Globus pallidus (tissue), 1 donor: Measurements from ENCODE around the gene DDN.

Experiments used
- DNase-seq: peaks from one replicate; pipeline ENCODE4 v3.0.0-alpha.2; 2015; ENCODE audit warnings: low spot score

The DDN gene

DNA sequence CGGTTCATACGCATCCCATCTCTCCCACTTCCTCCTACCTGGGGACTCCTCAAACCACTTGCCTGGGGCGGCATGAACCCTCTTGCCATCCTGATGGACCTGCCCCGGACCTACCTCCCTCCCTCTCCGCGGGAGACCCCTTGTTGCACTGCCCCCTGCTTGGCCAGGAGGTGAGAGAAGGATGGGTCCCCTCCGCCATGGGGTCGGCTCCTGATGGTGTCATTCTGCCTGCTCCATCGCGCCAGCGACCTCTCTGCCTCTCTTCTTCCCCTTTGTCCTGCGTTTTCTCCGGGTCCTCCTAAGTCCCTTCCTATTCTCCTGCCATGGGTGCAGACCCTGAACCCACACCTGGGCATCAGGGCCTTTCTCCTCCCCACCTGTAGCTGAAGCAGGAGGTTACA, 17.4 kb downstream of the DDN start:
- no peak for DNase-seq

GRCh38 chr12:48980953-48981756, 18.0 kb downstream of the DDN start:
- DNase-seq = no peak

DNA sequence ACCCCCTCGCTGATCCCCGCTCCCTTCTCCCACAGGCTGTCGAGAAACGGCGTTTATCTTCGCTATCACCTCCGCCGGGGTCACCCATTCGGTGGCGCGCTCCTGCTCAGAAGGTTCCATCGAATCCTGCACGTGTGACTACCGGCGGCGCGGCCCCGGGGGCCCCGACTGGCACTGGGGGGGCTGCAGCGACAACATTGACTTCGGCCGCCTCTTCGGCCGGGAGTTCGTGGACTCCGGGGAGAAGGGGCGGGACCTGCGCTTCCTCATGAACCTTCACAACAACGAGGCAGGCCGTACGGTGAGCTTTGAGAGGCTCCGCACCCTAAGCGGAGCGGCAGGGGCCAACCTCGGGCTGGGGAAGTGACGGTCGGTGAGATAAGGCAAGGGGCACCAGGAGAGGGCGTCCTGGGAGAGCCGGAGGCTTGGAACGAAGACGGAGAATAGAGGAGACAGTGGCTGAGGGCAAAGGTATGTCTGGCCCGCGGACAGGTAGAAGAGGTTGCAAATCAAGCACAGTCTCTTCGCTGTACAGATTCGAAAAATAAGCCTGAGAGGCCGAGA, 18.7 kb downstream of the DDN start:
- no peak for DNase-seq

GRCh38 chr12:48979602-48980388, 19.4 kb downstream of the DDN start:
- no peak for DNase-seq

- DNase-seq = no peak
Observed at GRCh38 chr12:48978741-48979601, 20.2 kb downstream of the DDN start.

- no peak for DNase-seq
Observed at GRCh38 chr12:48978291-48978740, 20.9 kb downstream of the DDN start, which contains the start of gene WNT1. Gene WNT1 (plus strand): TSS chr12:48978322. CDS start chr12:48978651, 329 bp downstream.

DNA sequence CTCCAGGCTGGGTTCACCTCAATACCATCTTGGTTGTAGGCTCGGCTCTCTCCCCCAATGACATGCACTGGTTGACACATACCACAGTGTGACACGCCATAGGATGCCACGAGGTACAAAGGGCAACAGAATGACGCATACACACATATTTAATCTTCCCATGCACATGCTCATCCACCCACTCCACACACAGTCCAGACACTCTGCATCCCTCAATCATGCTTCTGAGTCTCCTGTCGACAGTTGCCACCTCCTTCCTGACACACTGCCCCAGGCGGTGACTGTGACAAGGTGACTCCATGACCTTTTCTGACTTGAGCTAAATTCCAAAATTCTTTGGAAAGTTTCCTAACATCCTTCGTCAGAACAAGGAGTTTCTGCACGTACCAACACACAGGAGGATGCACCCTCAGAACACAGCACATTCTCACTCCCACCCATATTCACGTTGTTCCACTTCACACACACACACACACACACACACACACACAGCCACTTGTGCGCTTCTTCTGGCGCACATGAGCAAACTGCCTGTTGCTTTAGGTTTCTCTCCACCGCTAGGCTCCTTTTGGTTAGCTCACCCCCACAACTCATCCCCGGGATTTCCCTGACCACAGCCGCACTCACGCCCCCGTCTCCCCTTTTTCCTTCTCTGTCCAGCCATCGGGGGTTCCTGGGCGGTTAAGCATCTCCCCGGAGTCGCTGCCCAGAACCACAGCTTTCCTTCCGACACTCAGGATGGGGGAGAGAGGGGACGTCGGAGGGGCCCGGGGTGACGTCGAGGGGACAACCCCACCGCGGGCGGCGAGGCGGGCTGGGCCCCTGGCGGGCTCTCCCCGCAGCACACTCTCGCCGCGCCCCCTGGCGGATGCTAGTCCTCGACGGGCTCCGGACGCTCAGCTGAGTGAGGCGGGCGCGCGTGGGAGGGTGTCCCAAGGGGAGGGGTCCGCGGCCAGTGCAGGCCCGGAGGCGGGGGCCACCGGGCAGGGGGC, 21.6 kb downstream of the DDN start:
- no peak for DNase-seq

DNA sequence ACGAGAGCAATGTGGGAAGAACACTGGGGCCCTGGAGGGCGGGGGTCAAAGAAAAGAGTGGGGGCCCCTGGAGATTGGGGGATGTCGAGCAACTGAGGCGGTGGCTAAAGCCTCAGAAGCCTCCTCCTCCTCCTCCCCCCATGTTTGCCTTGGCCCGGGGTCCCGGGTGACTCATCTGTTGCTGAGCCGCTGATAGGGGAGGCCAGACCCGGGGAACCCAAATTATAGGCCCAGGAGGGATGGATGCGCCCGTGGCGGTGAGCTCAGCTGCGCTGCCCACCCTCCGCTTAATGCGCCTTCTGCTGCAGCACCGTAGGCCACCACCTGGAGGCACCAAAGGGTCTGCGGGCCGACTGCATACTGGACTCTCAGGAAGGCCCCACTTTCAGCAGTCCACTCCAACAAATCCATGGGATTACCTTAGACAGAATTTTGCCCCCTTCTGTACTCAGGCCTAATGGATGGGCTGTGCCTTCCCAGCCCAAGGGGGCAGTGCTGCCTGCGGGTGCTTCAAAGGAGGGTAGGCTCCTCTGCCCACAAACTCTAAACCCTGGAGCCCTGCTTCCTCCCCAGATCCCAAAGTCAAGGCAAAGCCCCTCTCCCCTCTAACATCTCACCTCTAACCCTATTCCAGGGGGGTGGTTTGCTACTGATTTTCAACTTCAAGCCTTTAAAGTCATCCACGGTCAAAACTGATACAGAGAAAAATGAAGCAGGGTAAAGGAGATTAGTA, 25.1 kb downstream of the DDN start:
- no peak for DNase-seq

DNA sequence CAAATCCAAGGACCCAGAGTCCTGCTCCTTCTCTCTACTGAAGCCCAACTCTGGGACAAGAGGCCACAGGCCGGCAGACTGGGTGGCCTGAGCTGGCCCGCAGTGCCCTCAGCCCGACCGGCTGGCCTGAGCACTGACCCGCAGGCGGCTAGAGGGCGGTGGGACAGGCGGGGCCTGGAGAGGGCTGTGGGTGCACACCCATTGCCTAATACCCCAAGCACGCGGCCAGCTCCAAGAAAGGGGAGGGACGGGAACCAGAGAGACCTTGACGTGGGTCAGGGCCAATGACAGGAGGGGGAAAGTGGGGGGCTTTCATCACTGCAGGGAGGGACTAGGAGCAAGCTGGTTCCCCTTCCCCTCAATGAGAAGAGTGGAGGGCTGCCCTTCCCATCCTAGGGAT, 25.6 kb downstream of the DDN start:
- no peak for DNase-seq

GRCh38 chr12:48972952-48973483, 26.2 kb downstream of the DDN start:
- DNase-seq = no peak

GRCh38 chr12:48972213-48972951, 26.8 kb downstream of the DDN start:
- DNase-seq = no peak

DNA sequence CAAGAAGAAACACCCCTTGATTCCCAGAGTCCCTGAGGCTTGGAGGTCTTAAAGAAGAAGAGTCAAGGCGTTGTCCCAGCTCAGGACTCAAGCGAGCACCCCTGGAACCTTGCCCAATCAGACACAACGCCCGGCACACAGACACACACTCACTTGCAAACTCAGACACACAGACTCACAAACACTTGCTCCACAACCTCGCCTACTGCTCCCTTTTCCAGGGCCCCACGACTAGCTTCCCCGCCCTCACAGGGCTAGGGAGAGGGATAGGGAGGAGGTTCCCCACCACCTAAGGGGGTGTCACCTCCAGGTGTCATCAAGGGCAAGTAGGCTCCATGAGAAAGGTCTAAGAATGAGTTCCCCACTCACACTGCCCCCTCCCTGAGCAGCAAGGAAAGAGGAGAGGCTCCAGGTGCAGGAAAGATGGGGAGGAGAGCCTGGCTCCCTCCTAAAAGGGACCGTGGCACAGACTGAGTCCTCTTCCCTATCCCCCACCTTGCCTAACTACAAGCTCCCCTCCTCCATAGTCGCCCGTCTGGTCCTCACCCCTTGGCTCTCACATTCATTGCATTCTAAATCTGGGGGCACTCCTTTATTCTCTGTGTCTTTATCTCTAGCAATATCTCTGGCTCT, 28.4 kb downstream of the DDN start:
- no peak for DNase-seq

- DNase-seq = no peak
Observed at GRCh38 chr12:48969833-48970701, 29.1 kb downstream of the DDN start.

DNA sequence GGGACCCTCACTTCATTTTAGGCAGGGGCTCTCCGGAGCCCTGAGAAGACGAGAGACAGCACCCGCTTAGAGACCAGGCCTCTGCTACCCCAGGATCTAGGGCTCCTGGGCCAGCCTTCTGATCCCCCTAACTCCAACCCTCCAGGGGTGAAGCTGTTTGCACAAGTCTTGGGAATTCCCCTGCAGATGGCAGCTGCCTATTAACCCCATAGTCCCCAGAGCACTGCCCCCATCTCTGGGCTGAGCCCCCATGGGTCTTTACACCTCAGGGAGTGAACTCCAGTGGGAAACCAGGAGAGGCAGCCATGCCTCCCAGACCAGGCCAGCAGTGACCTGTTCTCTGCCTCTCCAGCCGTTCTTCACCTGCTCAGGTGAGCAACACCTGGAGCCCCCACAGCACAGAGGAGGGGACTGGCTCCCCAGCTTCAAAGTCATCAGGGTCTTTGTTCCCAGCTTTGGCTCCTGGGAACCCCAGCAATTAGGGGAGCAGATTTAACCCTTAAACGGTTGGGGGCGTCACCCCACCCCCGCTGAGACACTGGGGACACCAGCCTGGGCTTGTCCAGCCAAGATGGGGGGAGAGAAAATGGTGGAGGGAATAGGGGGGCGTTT, 29.9 kb downstream of the DDN start:
- no peak for DNase-seq

- no peak for DNase-seq
Observed at GRCh38 chr12:48968467-48968866, 30.7 kb downstream of the DDN start.

DNA sequence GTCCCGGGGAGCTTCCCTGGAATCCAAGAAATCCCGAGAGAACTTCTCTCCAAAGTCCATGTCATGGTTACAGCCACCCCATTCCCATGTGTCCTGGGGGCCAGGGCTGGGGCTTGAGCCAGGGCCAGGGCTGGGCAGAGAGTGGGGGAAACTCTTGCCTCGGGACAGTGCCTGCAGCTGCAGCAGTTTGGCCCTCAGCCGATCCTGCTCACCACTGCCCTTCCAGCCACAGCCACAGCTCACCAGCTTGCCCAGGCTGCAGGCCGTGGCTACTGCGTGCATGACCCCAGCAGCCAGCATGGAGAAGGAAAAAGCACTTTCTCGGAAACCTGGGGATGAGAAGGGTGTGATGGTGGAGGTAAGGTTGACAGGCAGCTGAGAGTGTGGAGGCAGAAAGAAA, 31.2 kb downstream of the DDN start:
- no peak for DNase-seq
